Measurements from ENCODE around the gene SLC28A3. TPM values are rescaled to one million over a fixed set of nuclear protein-coding genes. Genes with fewer than 3 reads are reported as not detected.
A peak's percentile ranks its signal among the peaks of the same experiment; 100 is the strongest.

Gene SLC28A3
- total and polyA plus RNA-seq, 2 of the 8 experiments (the other 6 are each of a cell fraction or from before 2014, with no cell fraction given), result 0.02 TPM; not detected in 1

GRCh38 chr9:84261070-84261746 is 79.3 kb downstream of the SLC28A3 start:
- Histone ChIP-seq H4K91ac (replicated peaks; ENCODE audit: insufficient read length, low read length) (no peak overlapping the region), H3K9me3 (ENCODE audit: insufficient read depth in 2 of 2, low read depth in 1 of 2, low read length in 1 of 2) (no peaks in the 10 kb centered on the region), H4K20me1 (replicated peaks in 1 of 2; ENCODE audit: control insufficient read depth in 1 of 2, insufficient read depth in 2 of 2, low read length in 2 of 2) (no peaks in the 10 kb centered on the region), H3K79me1 (ENCODE audit: low read depth, low read length) (no peaks in the 10 kb centered on the region), H4K5ac (ENCODE audit: insufficient read length, low read depth, low read length) (no peak overlapping the region), H2BK20ac (ENCODE audit: low read length) (no peak overlapping the region), H2BK12ac (ENCODE audit: low read depth, low read length) (no peak overlapping the region), H3K9ac (replicated peaks in 1 of 4; ENCODE audit: extremely low read depth in 1 of 4, low read depth in 3 of 4, low read length in 3 of 4) (no peak overlapping the region), H3K79me2 (ENCODE audit: control insufficient read depth in 1 of 2, insufficient read depth in 2 of 2, low read length in 2 of 2) (no peaks in the 10 kb centered on the region), H4K8ac (ENCODE audit: extremely low read depth, insufficient read depth, low read length) (no peak overlapping the region), H3K4me2 (ENCODE audit: insufficient read depth in 1 of 2, low read depth in 2 of 2, low read length in 2 of 2) (no peak overlapping the region), H2BK15ac (ENCODE audit: low read length) (no peak overlapping the region), H3K27ac (ENCODE audit: low read depth, low read length) (no peak overlapping the region), H2BK5ac (ENCODE audit: low read depth, low read length) (no peak overlapping the region), H3K56ac (replicated peaks; ENCODE audit: insufficient read length, low read depth, low read length) (no peak overlapping the region), H3K23me2 (ENCODE audit: low read depth, low read length) (no peaks in the 10 kb centered on the region), H2BK120ac (replicated peaks; ENCODE audit: low read depth, low read length) (no peak overlapping the region), H2AK5ac (ENCODE audit: low read depth, low read length) (no peak overlapping the region), H3K18ac (ENCODE audit: extremely low read depth, low read length) (no peak overlapping the region), H3K4me1 (replicated peaks in 1 of 4; ENCODE audit: control insufficient read depth in 3 of 4, insufficient read depth in 4 of 4, low read length in 3 of 4) (no peaks in the 10 kb centered on the region; a peak in 2 of 7 replicates), H3K27me3 (replicated peaks in 1 of 4; ENCODE audit: control insufficient read depth in 3 of 4, extremely low read depth in 1 of 4, insufficient read depth in 3 of 4, low read length in 3 of 4) (no peaks in the 10 kb centered on the region), H3K4ac (replicated peaks; ENCODE audit: insufficient read length, low read depth, low read length) (no peak overlapping the region), H3K23ac (ENCODE audit: insufficient read length) (no peak overlapping the region), H3K36me3 (ENCODE audit: control insufficient read depth in 2 of 4, insufficient read depth in 4 of 4, low read length in 3 of 4) (no peaks in the 10 kb centered on the region), H3K4me3 (ENCODE audit: extremely low read depth in 1 of 4, insufficient read depth in 2 of 4, low read depth in 3 of 4, low read length in 4 of 4) (no peak overlapping the region), H2AFZ (ENCODE audit: low read length) (no peak overlapping the region), H3K14ac (ENCODE audit: insufficient read length) (no peak overlapping the region)
- POLR2A ChIA-PET (ENCODE audit: partially characterized antibody), result interaction anchor here (0.8 to 3.0 kb wide), 4 partner anchors 281 to 296 kb away, joined by 3 to 19 read pairs (median 3); partner anchors contain the start of genes HNRNPK and RMI1
- DNase-seq (ENCODE audit: low read depth in 1 of 2, low spot score in 2 of 2), result peak; percentile 73 to 83
- peak; percentile 95 for FAIRE-seq
- CTCF ChIA-PET (ENCODE audit: partially characterized antibody), result interaction anchor here (0.6 to 2.3 kb wide), 41 partner anchors 10 to 350 kb away, joined by 3 to 17 read pairs (median 4); partner anchors contain the start of gene KIF27
- WGBS, 2 experiments (ENCODE audit: extremely low coverage in 1 of 2, insufficient coverage in 1 of 2, insufficient read length in 1 of 2, insufficient replicate concordance in 2 of 2, low coverage in 1 of 2, low lambda C conversion rate in 2 of 2, missing lambda C conversion rate in 1 of 2), result 44% methylated on average over 13 of the region's 13 CpGs; no CpG with 5 or more reads in 1 of the 2 experiments
- TF ChIP-seq E2F6 (IDR thresholded peaks at IDR 0.05) (peak; percentile 88), ZNF274 (IDR thresholded peaks at IDR 0.05; ENCODE audit: borderline replicate concordance, extremely low read depth, low read length) (no peak), JUN (IDR thresholded peaks at IDR 0.05; ENCODE audit: low read depth, low read length) (no peak), CTCF (IDR thresholded peaks at IDR 0.05; ENCODE audit: control extremely low read depth in 1 of 3, insufficient read depth in 1 of 3, low read depth in 1 of 3, low read length in 3 of 3) (peak; percentile 92 to 96 (median 95)), NANOG (IDR thresholded peaks at IDR 0.05; ENCODE audit: insufficient read depth, low read depth, low read length, poor library complexity, severe bottlenecking) (no peak), YY1 (IDR thresholded peaks at IDR 0.05; ENCODE audit: low read depth, low read length) (no peak), TEAD4 (IDR thresholded peaks at IDR 0.05; ENCODE audit: low read depth, low read length) (no peak), SIN3A (conservative IDR thresholded peaks at IDR 0.05 in 1 of 2, IDR thresholded peaks at IDR 0.05 in 1 of 2; ENCODE audit: low read depth in 1 of 2, low read length in 2 of 2) (0 out of 4 replicates have a peak, but pooled peaks of 1 of the 2 experiments have one; percentile 27)
